Hematopoietic multipotent progenitor cell treated with erythropoietin and hydrocortisone succinate and interleukin-3 and kit ligand, for 4 days (in vitro differentiated cells): ENCODE data around the gene EXOC6.

Experiments
- DNase-seq: peaks from one replicate; pipeline ENCODE4 v3.0.0-alpha.2; 2015

Gene EXOC6

GRCh38 chr10:92848441-92849233 is at the start of gene EXOC6:
TSS of gene EXOC6 (plus strand) at chr10:92848520. CDS start at chr10:92848534, 14 bp downstream.
- DNase-seq, result peak; percentile 94

DNA sequence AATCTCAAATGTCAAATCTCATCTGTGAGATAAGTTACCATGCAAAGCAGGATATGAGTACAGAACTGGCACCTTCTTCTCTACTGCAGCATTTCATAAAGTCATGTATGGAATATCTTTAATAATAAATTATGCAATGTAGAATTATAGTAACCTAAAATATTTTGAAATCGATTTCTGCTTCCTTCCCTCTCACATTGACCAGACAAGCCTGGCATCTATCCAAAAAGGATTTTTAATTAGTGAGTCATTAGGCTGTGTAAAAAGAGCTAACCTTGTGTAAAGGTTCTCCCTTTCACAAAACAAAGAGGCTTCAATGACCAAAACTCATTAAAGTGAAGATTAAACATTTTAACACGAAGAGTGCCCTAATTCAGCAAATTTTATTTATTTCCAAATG is 48.8 kb upstream of the EXOC6 start:
- DNase-seq, result no peak

GRCh38 chr10:92800134-92800733 is 48.1 kb upstream of the EXOC6 start:
- no peak for DNase-seq

- DNase-seq, result peak; percentile 16
Measured at GRCh38 chr10:92801978-92802872, 46.1 kb upstream of the EXOC6 start.

DNA sequence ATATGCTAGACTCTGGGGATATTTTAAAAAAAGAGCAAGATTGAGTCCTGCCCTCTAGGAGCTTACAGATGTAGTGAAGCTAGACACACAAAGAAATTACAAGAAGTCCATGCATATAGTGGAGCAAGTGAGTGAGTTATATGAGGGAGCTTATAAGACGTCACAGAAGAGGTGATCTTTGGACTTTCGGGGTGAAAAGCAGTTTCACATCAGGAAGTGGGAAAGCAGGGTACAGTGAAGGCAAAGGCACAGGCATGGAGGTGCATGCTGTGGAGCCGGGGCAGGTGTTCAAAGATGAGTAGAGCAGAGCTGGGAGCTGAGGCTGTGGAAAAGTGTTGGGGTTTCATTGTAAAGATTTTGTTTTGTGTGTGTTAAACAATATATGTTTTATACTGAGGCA is 38.5 kb upstream of the EXOC6 start:
- no peak for DNase-seq

- DNase-seq, result no peak
Measured at GRCh38 chr10:92810934-92811532, 37.3 kb upstream of the EXOC6 start.

DNA sequence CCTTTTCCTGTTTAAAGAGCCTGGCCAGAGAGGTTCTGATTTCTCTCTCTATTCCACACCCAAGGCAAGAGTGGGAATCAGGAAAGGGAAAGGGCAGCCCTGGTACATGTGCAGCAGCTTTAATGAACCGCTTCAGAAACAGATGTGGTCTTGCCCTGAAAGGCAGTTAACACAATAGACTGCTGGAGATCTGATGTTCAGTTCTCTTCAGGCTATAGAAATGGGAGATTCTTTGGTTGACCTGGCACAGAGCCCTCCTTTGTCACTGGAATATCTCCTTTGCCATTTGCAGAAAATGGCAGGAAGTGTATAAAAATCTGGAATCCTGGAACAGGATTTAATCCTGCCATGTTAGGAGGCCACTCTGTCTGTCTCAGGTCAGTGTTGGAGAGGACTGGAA is 36.3 kb upstream of the EXOC6 start:
- no peak for DNase-seq

- no peak for DNase-seq
Measured at GRCh38 chr10:92813979-92814378, 34.3 kb upstream of the EXOC6 start.

- no peak for DNase-seq
Measured at GRCh38 chr10:92814790-92815189, 33.5 kb upstream of the EXOC6 start.

GRCh38 chr10:92816091-92816531 is 32.2 kb upstream of the EXOC6 start:
- DNase-seq, result no peak

DNA sequence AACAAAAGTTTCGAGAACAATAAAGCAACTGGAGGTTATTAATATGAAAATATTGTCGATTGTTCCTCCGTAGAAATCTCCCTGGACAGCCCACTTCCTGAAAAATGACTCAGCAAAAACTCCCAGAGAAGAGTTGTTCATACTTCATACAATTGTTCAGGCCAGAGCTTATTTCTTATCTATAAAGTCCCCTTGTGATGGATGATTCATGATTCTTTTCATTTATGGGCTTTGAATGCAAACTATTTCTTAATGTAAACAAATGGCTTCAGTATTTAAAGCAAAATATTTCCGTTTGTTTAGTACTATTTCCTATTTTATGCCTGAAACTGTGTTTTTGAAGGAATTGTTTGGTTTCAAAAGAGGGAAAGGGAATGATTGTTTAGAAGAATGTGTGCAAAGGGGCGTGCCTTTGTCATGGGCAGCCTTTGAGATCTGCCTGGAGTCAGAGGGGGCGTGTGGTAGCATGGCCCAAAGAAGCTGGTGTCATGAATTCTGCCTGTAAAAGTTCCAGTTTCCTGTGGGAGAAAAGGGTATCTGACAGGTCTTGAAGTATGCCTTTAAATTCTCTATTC is 26.2 kb upstream of the EXOC6 start:
- DNase-seq, result peak; percentile 93

- DNase-seq, result peak; percentile 82
Measured at GRCh38 chr10:92822964-92823363, 25.4 kb upstream of the EXOC6 start.

- no peak for DNase-seq
Measured at GRCh38 chr10:92826061-92826460, 22.3 kb upstream of the EXOC6 start.

GRCh38 chr10:92826504-92826903 is 21.8 kb upstream of the EXOC6 start:
- no peak for DNase-seq

DNA sequence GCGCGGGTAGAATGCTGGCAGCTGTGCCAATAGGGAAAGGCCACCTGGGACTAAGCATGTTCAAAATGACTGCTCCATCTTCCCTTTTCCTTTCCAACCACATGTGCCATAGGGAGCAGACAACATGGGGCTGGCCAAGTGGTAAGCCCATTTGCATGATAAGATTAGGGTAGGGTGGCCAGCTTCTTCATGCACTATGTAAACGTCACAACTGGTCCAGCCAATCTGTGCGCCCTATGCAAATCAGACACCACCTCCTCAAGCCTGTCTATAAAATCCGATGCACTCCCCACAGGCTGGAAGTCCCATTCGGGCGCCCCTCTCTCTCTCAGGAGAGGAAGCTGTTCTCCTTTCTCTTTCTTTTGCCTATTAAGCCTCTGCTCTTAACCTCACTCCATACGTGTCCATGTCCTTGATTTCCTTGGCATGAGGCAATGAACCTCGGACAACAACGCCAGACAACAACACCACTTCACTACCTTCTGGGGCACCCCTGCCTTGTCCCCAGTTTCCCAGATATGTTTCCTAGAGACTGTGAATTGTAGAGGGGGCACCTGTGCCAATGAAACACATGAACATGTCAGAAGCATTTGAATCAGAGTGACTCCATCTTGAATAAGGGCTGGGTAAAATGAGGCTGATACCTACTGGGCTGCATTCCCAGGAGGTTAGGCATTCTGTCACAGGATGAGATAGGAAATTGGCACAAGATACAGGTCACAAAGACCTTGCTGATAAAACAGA is 19.1 kb upstream of the EXOC6 start:
- peak; percentile 57 for DNase-seq

DNA sequence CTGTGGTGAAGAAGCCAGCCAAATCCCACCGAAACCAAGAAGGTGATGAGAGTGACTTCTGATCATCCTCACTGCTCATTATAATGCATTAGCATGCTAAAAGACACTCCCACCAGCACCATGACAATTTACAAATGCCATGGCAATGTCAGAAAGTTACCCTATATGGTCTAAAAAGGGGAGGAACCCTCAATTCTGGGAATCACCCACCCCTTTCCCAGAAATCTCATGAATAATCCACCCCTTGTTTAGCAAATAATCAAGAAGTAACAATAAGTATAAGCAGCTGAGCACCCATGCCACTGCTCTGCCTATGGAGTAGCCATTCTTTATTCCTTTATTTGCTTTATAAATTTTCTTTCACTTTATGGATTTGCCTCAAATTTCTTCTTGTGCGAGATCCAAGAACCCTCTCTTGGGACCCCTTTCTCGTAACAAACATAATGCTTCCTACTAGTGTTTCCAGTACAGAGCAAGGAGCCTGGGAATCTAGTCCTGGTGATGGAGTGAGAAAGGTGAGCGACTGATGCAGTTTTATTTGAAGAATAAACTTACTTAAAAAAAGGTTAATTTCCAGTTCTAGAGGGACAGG is 18.4 kb upstream of the EXOC6 start:
- DNase-seq, result no peak

- peak; percentile 67 for DNase-seq
Measured at GRCh38 chr10:92830478-92831389, 17.6 kb upstream of the EXOC6 start.

DNA sequence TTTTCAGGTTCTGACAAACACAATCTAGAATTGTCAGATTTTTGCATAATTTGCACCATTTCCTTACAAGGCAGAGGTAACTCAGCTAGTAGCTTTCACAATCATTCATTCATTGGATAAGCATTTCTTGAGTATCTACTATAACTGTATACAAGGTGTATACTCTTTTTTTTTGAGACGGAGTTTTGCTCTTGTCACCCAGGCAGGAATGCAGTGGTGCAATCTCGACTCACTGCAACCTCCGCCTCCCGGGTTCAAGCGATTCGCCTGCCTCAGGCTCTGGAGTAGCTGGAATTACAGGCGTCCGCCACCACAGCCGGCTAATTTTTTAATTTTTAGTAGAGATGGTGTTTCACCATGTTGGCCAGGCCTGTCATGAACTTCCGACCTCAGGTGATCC is 16.2 kb upstream of the EXOC6 start:
- DNase-seq, result no peak

GRCh38 chr10:92832998-92833650 is 15.2 kb upstream of the EXOC6 start:
- peak; percentile 58 for DNase-seq

GRCh38 chr10:92834331-92834730 is 14.0 kb upstream of the EXOC6 start:
- DNase-seq, result no peak
